Activated CD4-positive, alpha-beta memory T cell treated with anti-CD3 and anti-CD28 coated beads, Interleukin-2, amount 10 ng/mL, durations not matched to agents 7 days and 5 days (primary cell): ENCODE data around the gene PRKN. TPM values are rescaled to one million over a fixed set of nuclear protein-coding genes. Genes with fewer than 3 reads are reported as not detected.
"Not testable (repeated sequence)": the region's sequence is repeated elsewhere in the genome, so short reads cannot be mapped to it uniquely, and the experiment has no call there.

Experiments used
- CTCF ChIA-PET: fragments of 350-600 bp; sonication (Branson Sonifier 250); formaldehyde crosslinking; loops from one replicate; lab custom pipeline; 2021; ENCODE audit warnings: antibody characterized with exemption, inconsistent platforms; lab: Charles Lee
- POLR2A ChIA-PET: fragments of 350-600 bp; sonication (Branson Sonifier 250); formaldehyde crosslinking; loops from one replicate; lab custom pipeline; 2021; ENCODE audit warnings: antibody characterized with exemption; lab: Charles Lee
- DNase-seq: peaks from one replicate; pipeline ENCODE4 v3.0.0-alpha.2; 2020
- H3K27ac Mint-ChIP-seq: one replicate; pipeline ENCODE4 v1.8.0; 2021; ENCODE audit warnings: mild to moderate bottlenecking, mixed read lengths
- H3K27me3 Mint-ChIP-seq: one replicate; pipeline ENCODE4 v1.8.0; 2021; ENCODE audit warnings: mixed read lengths
- H3K36me3 Mint-ChIP-seq: one replicate; pipeline ENCODE4 v1.8.0; 2021; ENCODE audit warnings: low read depth, mixed read lengths
- H3K4me1 Mint-ChIP-seq: one replicate; pipeline ENCODE4 v1.8.0; 2021; ENCODE audit warnings: mixed read lengths
- H3K4me3 Mint-ChIP-seq: one replicate; pipeline ENCODE4 v1.8.0; 2021; ENCODE audit warnings: mild to moderate bottlenecking, mixed read lengths
- H3K9me3 Mint-ChIP-seq: one replicate; pipeline ENCODE4 v1.8.0; 2021; ENCODE audit warnings: mixed read lengths
- total RNA-seq, 2 experiments: library from RNA; stranded (reverse); gene quantifications; one replicate each; pipeline ENCODE4 v1.2.3, GENCODE V29; 2021

Gene PRKN
- total RNA-seq, 2 experiments from 2014 or later = 0.13 to 0.43 TPM

- Mint-ChIP-seq H3K27me3 (no peaks in the 10 kb centered on the region), H3K27ac (no peak overlapping the region), H3K4me3 (no peak overlapping the region), H3K4me1 (no peaks in the 10 kb centered on the region), H3K36me3 (no peaks in the 10 kb centered on the region), H3K9me3 (no peaks in the 10 kb centered on the region)
- POLR2A ChIA-PET = no interaction called here
- CTCF ChIA-PET = no interaction called here
- no peak for DNase-seq
Observed at GRCh38 chr6:161890133-161890831, 837.3 kb downstream of the PRKN start.

- H3K4me1 Mint-ChIP-seq = no peaks in the 10 kb centered on the region
- no peaks in the 10 kb centered on the region for H3K9me3 Mint-ChIP-seq
- H3K27ac Mint-ChIP-seq = no peak overlapping the region
- no peak for DNase-seq
- POLR2A ChIA-PET = no interaction called here
- no peaks in the 10 kb centered on the region for H3K27me3 Mint-ChIP-seq
- CTCF ChIA-PET = no interaction called here
- no peak overlapping the region for H3K4me3 Mint-ChIP-seq
- H3K36me3 Mint-ChIP-seq = no peaks in the 10 kb centered on the region
Observed at GRCh38 chr6:161889324-161889723, 838.2 kb downstream of the PRKN start.

- H3K27me3 Mint-ChIP-seq, CTCF ChIA-PET: not testable (repeated sequence)
Observed at GRCh38 chr6:161886545-161886944, 841.0 kb downstream of the PRKN start.

GRCh38 chr6:161884782-161885181 is 842.8 kb downstream of the PRKN start:
- CTCF ChIA-PET = no interaction called here
- Mint-ChIP-seq H3K36me3 (no peaks in the 10 kb centered on the region), H3K27me3 (no peaks in the 10 kb centered on the region), H3K27ac (no peak overlapping the region), H3K9me3 (no peaks in the 10 kb centered on the region), H3K4me1 (no peaks in the 10 kb centered on the region), H3K4me3 (no peak overlapping the region)
- POLR2A ChIA-PET = no interaction called here
- DNase-seq = no peak

More at GRCh38 chr6:161886545-161886944, 841.0 kb downstream of the PRKN start:
- POLR2A ChIA-PET, H3K4me1 Mint-ChIP-seq, H3K27ac Mint-ChIP-seq, H3K4me3 Mint-ChIP-seq, H3K36me3 Mint-ChIP-seq, H3K9me3 Mint-ChIP-seq, DNase-seq: not testable (repeated sequence)

GRCh38 chr6:161882196-161882765 is 845.3 kb downstream of the PRKN start:
- DNase-seq = no peak
- Mint-ChIP-seq H3K27me3 (no peaks in the 10 kb centered on the region), H3K4me1 (no peaks in the 10 kb centered on the region), H3K27ac (no peak overlapping the region), H3K4me3 (no peak overlapping the region), H3K36me3 (no peaks in the 10 kb centered on the region), H3K9me3 (no peaks in the 10 kb centered on the region)
- ChIA-PET POLR2A (no interaction called here), CTCF (interaction anchor here (0.6 kb wide), 1 partner anchor 501 kb away, joined by 3 read pairs; no protein-coding TSS in a partner anchor)

GRCh38 chr6:161880056-161880455 is 847.5 kb downstream of the PRKN start:
- CTCF ChIA-PET = no interaction called here

GRCh38 chr6:161876231-161876630 is 851.3 kb downstream of the PRKN start:
- POLR2A ChIA-PET = no interaction called here
- Mint-ChIP-seq H3K36me3 (no peaks in the 10 kb centered on the region), H3K27me3 (no peaks in the 10 kb centered on the region), H3K4me3 (no peak overlapping the region), H3K9me3 (no peaks in the 10 kb centered on the region), H3K27ac (no peak overlapping the region), H3K4me1 (no peaks in the 10 kb centered on the region)
- CTCF ChIA-PET = no interaction called here
- DNase-seq = no peak

More at GRCh38 chr6:161880056-161880455, 847.5 kb downstream of the PRKN start:
- Mint-ChIP-seq H3K27me3 (no peaks in the 10 kb centered on the region), H3K4me3 (no peak overlapping the region), H3K36me3 (no peaks in the 10 kb centered on the region), H3K9me3 (no peaks in the 10 kb centered on the region), H3K4me1 (no peaks in the 10 kb centered on the region), H3K27ac (no peak overlapping the region)
- POLR2A ChIA-PET = no interaction called here
- DNase-seq = no peak

GRCh38 chr6:161870236-161870901 is 857.2 kb downstream of the PRKN start:
- Mint-ChIP-seq H3K27me3 (no peaks in the 10 kb centered on the region), H3K4me3 (no peak overlapping the region), H3K9me3 (no peaks in the 10 kb centered on the region), H3K4me1 (no peaks in the 10 kb centered on the region), H3K36me3 (no peaks in the 10 kb centered on the region), H3K27ac (no peak overlapping the region)
- DNase-seq = no peak
- CTCF ChIA-PET = no interaction called here
- POLR2A ChIA-PET = no interaction called here

- CTCF ChIA-PET = no interaction called here
- Mint-ChIP-seq H3K9me3 (no peaks in the 10 kb centered on the region), H3K4me3 (no peak overlapping the region), H3K4me1 (no peaks in the 10 kb centered on the region), H3K36me3 (no peaks in the 10 kb centered on the region), H3K27me3 (no peaks in the 10 kb centered on the region), H3K27ac (no peak overlapping the region)
- no peak for DNase-seq
- POLR2A ChIA-PET = no interaction called here
Observed at GRCh38 chr6:161869491-161869890, 858.1 kb downstream of the PRKN start.

GRCh38 chr6:161866570-161866969 is 861.0 kb downstream of the PRKN start:
- CTCF ChIA-PET = no interaction called here

GRCh38 chr6:161861061-161861460 is 866.5 kb downstream of the PRKN start:
- H3K4me1 Mint-ChIP-seq, H3K27me3 Mint-ChIP-seq, POLR2A ChIA-PET, H3K27ac Mint-ChIP-seq, H3K4me3 Mint-ChIP-seq, CTCF ChIA-PET, DNase-seq, H3K9me3 Mint-ChIP-seq, H3K36me3 Mint-ChIP-seq: not testable (repeated sequence)

More at GRCh38 chr6:161866570-161866969, 861.0 kb downstream of the PRKN start:
- H3K4me1 Mint-ChIP-seq = no peaks in the 10 kb centered on the region
- POLR2A ChIA-PET = no interaction called here
- H3K36me3 Mint-ChIP-seq = no peaks in the 10 kb centered on the region
- peaks cover 1% of the 10 kb centered on the region for H3K9me3 Mint-ChIP-seq
- no peaks in the 10 kb centered on the region for H3K27me3 Mint-ChIP-seq
- no peak for DNase-seq
- H3K27ac Mint-ChIP-seq = no peak overlapping the region
- no peak overlapping the region for H3K4me3 Mint-ChIP-seq

- POLR2A ChIA-PET = no interaction called here
- Mint-ChIP-seq H3K27ac (no peak overlapping the region), H3K9me3 (no peaks in the 10 kb centered on the region), H3K36me3 (no peaks in the 10 kb centered on the region), H3K4me3 (no peak overlapping the region), H3K4me1 (no peaks in the 10 kb centered on the region), H3K27me3 (no peaks in the 10 kb centered on the region)
- CTCF ChIA-PET = no interaction called here
- no peak for DNase-seq
Observed at GRCh38 chr6:161853657-161854056, 873.9 kb downstream of the PRKN start.

- H3K4me1 Mint-ChIP-seq, H3K36me3 Mint-ChIP-seq, H3K9me3 Mint-ChIP-seq, H3K27ac Mint-ChIP-seq, DNase-seq, POLR2A ChIA-PET, H3K4me3 Mint-ChIP-seq, CTCF ChIA-PET, H3K27me3 Mint-ChIP-seq: not testable (repeated sequence)
Observed at GRCh38 chr6:161851486-161851885, 876.1 kb downstream of the PRKN start.
